HepG2 (cell line): ENCODE results near the gene CALCR. TPM values are rescaled to one million over a fixed set of nuclear protein-coding genes. Genes with fewer than 3 reads are reported as not detected.

Experiments
- ATAC-seq: fragments of 200-7000 bp; cut with Tn5 transposase; 3 replicates; pipeline ENCODE4 v1.9.1; 2020; ENCODE audit warnings: mild to moderate bottlenecking, moderate library complexity
- BruUV-seq: library from RNA; stranded (reverse); fragments of 400-500 nt; replicated peaks from 2 replicates; lab custom pipeline; 2021; lab: Mats Ljungman, UMichigan
- CTCF ChIA-PET: fragments of 300-600 bp; formaldehyde crosslinking; extraction: SDS; loops from one replicate; lab custom pipeline; 2021; ENCODE audit warnings: low total read pairs, inconsistent platforms, low intra/inter-chr PET ratio; lab: Yijun Ruan, JAX
- POLR2A ChIA-PET: fragments of 350-600 bp; sonication (Branson Sonifier 250); formaldehyde crosslinking; loops from one replicate; lab custom pipeline; 2020; ENCODE audit warnings: antibody characterized with exemption, inconsistent platforms; lab: Yijun Ruan, JAX
- DNase-seq: peaks from one replicate; pipeline ENCODE4 v3.0.0-alpha.2; 2015; ENCODE audit warnings: low spot score
- FAIRE-seq: peaks from 3 replicates; lab custom pipeline; 2011; peaks lifted over from hg19 to GRCh38; lab: Jason Lieb, UNC
- H2AFZ ChIP-seq: one replicate; pipeline ENCODE4 v1.6.1; 2011; ENCODE audit warnings: low read length, inconsistent platforms
- H3K27ac ChIP-seq: fragments of 300-600 bp; 3 replicates; pipeline ENCODE4 v1.8.0; 2011; ENCODE audit warnings: mixed run types, mild to moderate bottlenecking, mixed read lengths, low read length, inconsistent platforms; ENCODE audit not compliant: insufficient read depth; ENCODE audit errors: extremely low read length
- H3K27me3 ChIP-seq, 2 experiments: fragments of 200-600 bp in 1 of 2; 2 replicates in 1 of 2; 3 replicates in 1 of 2; pipeline versions ENCODE4 v1.6.0 to v1.8.0; 2011; ENCODE audit warnings: low read length in 2 of 2, mild to moderate bottlenecking in 2 of 2, moderate library complexity in 2 of 2, inconsistent platforms in 1 of 2; ENCODE audit not compliant: insufficient read depth in 2 of 2, control insufficient read depth in 1 of 2
- H3K36me3 ChIP-seq, 2 experiments: fragments of 200-600 bp in 1 of 2; replicated peaks in 1 of 2; 2 replicates in 1 of 2; 3 replicates in 1 of 2; pipeline versions ENCODE4 v1.5.1 to v1.8.0; 2011; ENCODE audit warnings: low read length in 2 of 2, inconsistent platforms in 1 of 2; ENCODE audit not compliant: insufficient read depth in 2 of 2, control insufficient read depth in 1 of 2
- H3K4me1 ChIP-seq: 2 replicates; pipeline ENCODE4 v1.5.1; 2012; ENCODE audit warnings: low read length, inconsistent platforms; ENCODE audit not compliant: insufficient read depth
- H3K4me2 ChIP-seq: 2 replicates; pipeline ENCODE4 v1.6.0; 2011; ENCODE audit warnings: low read depth, low read length, inconsistent platforms
- H3K4me3 ChIP-seq, 3 experiments: fragments of 200-600 bp in 1 of 3; sonication (generic), shearing (Covaris generic) in 1 of 3; replicated peaks in 1 of 3; 2 replicates each; pipeline ENCODE4 v1.5.1; 2011 to 2016; ENCODE audit warnings: low read length in 3 of 3, inconsistent platforms in 2 of 3, low read depth in 2 of 3, mild to moderate bottlenecking in 2 of 3, control low read depth in 1 of 3, mixed read lengths in 1 of 3; ENCODE audit not compliant: insufficient read depth in 1 of 3
- H3K79me2 ChIP-seq: one replicate; pipeline ENCODE4 v1.6.1; 2011; ENCODE audit warnings: low read length, inconsistent platforms; ENCODE audit not compliant: insufficient read depth
- H3K9ac ChIP-seq: 2 replicates; pipeline ENCODE4 v1.6.0; 2011; ENCODE audit warnings: mild to moderate bottlenecking, low read depth, low read length, inconsistent platforms; ENCODE audit not compliant: insufficient read depth
- H3K9me3 ChIP-seq: 2 replicates; pipeline ENCODE4 v1.5.1; 2012; ENCODE audit warnings: mild to moderate bottlenecking, low read length
- H4K20me1 ChIP-seq: 2 replicates; pipeline ENCODE4 v1.6.0; 2011; ENCODE audit warnings: inconsistent platforms, mild to moderate bottlenecking, low read length, moderate library complexity; ENCODE audit not compliant: insufficient read depth
- ARHGAP35 ChIP-seq: sonication (generic); formaldehyde crosslinking; IDR thresholded peaks from 2 replicates; pipeline ENCODE4 v1.9.0; 2022; ENCODE audit warnings: mild to moderate bottlenecking, inconsistent platforms, moderate library complexity, missing genetic modification reagents, borderline replicate concordance
- EEA1 ChIP-seq: sonication (generic); formaldehyde crosslinking; IDR thresholded peaks from 2 replicates; pipeline ENCODE4 v1.5.1; 2020; ENCODE audit warnings: mild to moderate bottlenecking, missing genetic modification reagents, borderline replicate concordance
- FOSL1 ChIP-seq: sonication (generic); formaldehyde crosslinking; IDR thresholded peaks from 2 replicates; pipeline ENCODE4 v1.9.0; 2021; ENCODE audit warnings: missing genetic modification reagents, borderline replicate concordance
- GTF3A ChIP-seq: sonication (generic); formaldehyde crosslinking; conservative IDR thresholded peaks from 2 replicates; pipeline ENCODE4 v1.4.0; 2020; ENCODE audit warnings: mild to moderate bottlenecking, missing genetic modification reagents
- NCOA2 ChIP-seq: sonication (generic); formaldehyde crosslinking; IDR thresholded peaks from 2 replicates; pipeline ENCODE4 v1.8.0; 2022; ENCODE audit warnings: inconsistent platforms
- SMAD3 ChIP-seq: sonication (generic); formaldehyde crosslinking; IDR thresholded peaks from 2 replicates; pipeline ENCODE4 v1.4.0; 2020; ENCODE audit warnings: missing genetic modification reagents
- SPEN ChIP-seq: sonication (generic); formaldehyde crosslinking; IDR thresholded peaks from 2 replicates; pipeline ENCODE4 v1.5.1; 2020; ENCODE audit warnings: low read depth, mild to moderate bottlenecking, missing genetic modification reagents
- SSRP1 ChIP-seq: IDR thresholded peaks from 2 replicates; pipeline ENCODE4 v1.6.1; 2016; ENCODE audit warnings: control low read depth
- ZBTB7A ChIP-seq: sonication (generic); formaldehyde crosslinking; IDR thresholded peaks from 2 replicates; pipeline ENCODE4 v1.8.0; 2022; ENCODE audit warnings: mild to moderate bottlenecking, missing genetic modification reagents
- ZNF331 ChIP-seq: sonication (generic); formaldehyde crosslinking; IDR thresholded peaks from 2 replicates; pipeline ENCODE4 v1.4.0; 2020; ENCODE audit warnings: missing genetic modification reagents
- ZNF530 ChIP-seq: sonication (generic); formaldehyde crosslinking; IDR thresholded peaks from 2 replicates; pipeline ENCODE4 v1.5.0; 2020; ENCODE audit warnings: low read depth, mild to moderate bottlenecking, missing genetic modification reagents
- WGBS: methylation state at CpG from one replicate; pipeline ENCODE4 v1.1.6; 2017; ENCODE audit warnings: low lambda C conversion rate; 5-methylcytosine and 5-hydroxymethylcytosine counted together
- in situ Hi-C: cut with HindIII; loops from 2 replicates; pipeline ENCODE4 v1.10.0; 2017; ENCODE audit warnings: low pct_unique_long_range_greater_than_20kb; ENCODE audit not compliant: extremely low pct_ligation_motif_present
- intact Hi-C: fragments of 100-400 bp; cut with micrococcal nuclease; formaldehyde crosslinking; loops from one replicate; pipeline ENCODE4 v1.10.0; 2022; ENCODE audit not compliant: unreplicated experiment
- polyA plus RNA-seq, 8 experiments: library from polyadenylated mRNA; depleted of rRNA in 3 of 8; stranded (reverse) in 7 of 8; unstranded in 1 of 8; fragments of >200 nt; fragmentation: Illumina TruSeq in 4 of 8; extraction: Trizol in 4 of 8; gene quantifications; 2 replicates each; pipeline versions ENCODE4 v1.2.1 to v1.2.3, GENCODE V29; 2011 to 2016; ENCODE audit warnings: low read depth in 4 of 8, missing spikeins in 1 of 8, mixed read lengths in 1 of 8; ENCODE audit not compliant: insufficient read depth in 1 of 8
- total RNA-seq, 5 experiments: library from RNA; depleted of rRNA; stranded (reverse); fragments of >200 nt; fragmentation: Illumina TruSeq; extraction: Trizol; gene quantifications; 2 replicates each; pipeline ENCODE4 v1.2.3, GENCODE V29; 2016; ENCODE audit warnings: low read depth in 1 of 5
- TF ChIP-seq, protein P1 (sequence below): IDR thresholded peaks from 2 replicates; pipeline ENCODE4 v1.6.1; 2016; ENCODE audit warnings: low read depth, missing genetic modification reagents, missing compliant biosample characterization
- TF ChIP-seq, protein P2 (sequence below): sonication (generic); formaldehyde crosslinking; IDR thresholded peaks from 2 replicates; pipeline ENCODE4 v1.5.0; 2020; ENCODE audit warnings: missing genetic modification reagents

The CALCR gene
- total and polyA plus RNA-seq, 2 of the 13 experiments (the other 11 are each of a cell fraction or from before 2014, with no cell fraction given) = not detected

DNA sequence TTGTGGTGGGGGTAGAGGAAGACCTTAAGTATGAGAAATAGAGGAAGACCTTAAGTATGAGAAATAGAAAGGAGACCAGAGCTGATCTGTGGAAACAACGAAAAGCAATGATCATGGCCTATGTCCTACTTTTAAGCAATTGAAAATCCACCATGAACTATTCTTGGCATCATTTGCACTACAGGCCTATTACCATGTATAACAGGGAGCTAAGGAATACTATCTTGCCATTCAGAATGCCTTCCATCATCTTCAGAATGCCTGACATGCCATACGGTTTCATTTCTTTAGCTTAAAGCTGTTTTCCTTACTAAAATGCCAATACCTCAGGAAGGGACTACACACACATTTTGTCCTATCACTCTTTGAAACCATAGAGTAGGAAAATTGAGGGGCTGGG, 127.0 kb downstream of the CALCR start:
- no peak for FAIRE-seq
- intact Hi-C loops = no loop called here

More for the DNA sequence above, 127.0 kb downstream of the CALCR start:
- Histone ChIP-seq H3K4me2 (no peak overlapping the region), H3K9ac (no peak overlapping the region), H3K4me1 (no peaks in the 10 kb centered on the region), H2AFZ (no peak overlapping the region), H3K27ac (no peak overlapping the region), H3K9me3 (no peaks in the 10 kb centered on the region), H3K79me2 (no peaks in the 10 kb centered on the region), H4K20me1 (no peaks in the 10 kb centered on the region), H3K27me3 (no peaks in the 10 kb centered on the region), H3K4me3 (no peak overlapping the region), H3K36me3 (no peaks in the 10 kb centered on the region)
- no TSS peak for BruUV-seq
- no peak for ATAC-seq
- WGBS = 0% methylated on average over 2 of the region's 2 CpGs
- no peak for TF ChIP-seq SSRP1 (CRISPR knock-in tag)
- TF ChIP-seq ZNF530 = no peak
- no peak for TF ChIP-seq SPEN (CRISPR knock-in tag)
- TF ChIP-seq, protein P1, sequence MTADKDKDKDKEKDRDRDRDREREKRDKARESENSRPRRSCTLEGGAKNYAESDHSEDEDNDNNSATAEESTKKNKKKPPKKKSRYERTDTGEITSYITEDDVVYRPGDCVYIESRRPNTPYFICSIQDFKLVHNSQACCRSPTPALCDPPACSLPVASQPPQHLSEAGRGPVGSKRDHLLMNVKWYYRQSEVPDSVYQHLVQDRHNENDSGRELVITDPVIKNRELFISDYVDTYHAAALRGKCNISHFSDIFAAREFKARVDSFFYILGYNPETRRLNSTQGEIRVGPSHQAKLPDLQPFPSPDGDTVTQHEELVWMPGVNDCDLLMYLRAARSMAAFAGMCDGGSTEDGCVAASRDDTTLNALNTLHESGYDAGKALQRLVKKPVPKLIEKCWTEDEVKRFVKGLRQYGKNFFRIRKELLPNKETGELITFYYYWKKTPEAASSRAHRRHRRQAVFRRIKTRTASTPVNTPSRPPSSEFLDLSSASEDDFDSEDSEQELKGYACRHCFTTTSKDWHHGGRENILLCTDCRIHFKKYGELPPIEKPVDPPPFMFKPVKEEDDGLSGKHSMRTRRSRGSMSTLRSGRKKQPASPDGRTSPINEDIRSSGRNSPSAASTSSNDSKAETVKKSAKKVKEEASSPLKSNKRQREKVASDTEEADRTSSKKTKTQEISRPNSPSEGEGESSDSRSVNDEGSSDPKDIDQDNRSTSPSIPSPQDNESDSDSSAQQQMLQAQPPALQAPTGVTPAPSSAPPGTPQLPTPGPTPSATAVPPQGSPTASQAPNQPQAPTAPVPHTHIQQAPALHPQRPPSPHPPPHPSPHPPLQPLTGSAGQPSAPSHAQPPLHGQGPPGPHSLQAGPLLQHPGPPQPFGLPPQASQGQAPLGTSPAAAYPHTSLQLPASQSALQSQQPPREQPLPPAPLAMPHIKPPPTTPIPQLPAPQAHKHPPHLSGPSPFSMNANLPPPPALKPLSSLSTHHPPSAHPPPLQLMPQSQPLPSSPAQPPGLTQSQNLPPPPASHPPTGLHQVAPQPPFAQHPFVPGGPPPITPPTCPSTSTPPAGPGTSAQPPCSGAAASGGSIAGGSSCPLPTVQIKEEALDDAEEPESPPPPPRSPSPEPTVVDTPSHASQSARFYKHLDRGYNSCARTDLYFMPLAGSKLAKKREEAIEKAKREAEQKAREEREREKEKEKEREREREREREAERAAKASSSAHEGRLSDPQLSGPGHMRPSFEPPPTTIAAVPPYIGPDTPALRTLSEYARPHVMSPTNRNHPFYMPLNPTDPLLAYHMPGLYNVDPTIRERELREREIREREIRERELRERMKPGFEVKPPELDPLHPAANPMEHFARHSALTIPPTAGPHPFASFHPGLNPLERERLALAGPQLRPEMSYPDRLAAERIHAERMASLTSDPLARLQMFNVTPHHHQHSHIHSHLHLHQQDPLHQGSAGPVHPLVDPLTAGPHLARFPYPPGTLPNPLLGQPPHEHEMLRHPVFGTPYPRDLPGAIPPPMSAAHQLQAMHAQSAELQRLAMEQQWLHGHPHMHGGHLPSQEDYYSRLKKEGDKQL (CRISPR knock-in tag) = no peak
- no peak for TF ChIP-seq ZNF331 (CRISPR knock-in tag)
- no peak for TF ChIP-seq NCOA2 (CRISPR knock-in tag)
- TF ChIP-seq ARHGAP35 (CRISPR knock-in tag) = no peak
- no peak for TF ChIP-seq SMAD3 (CRISPR knock-in tag)
- TF ChIP-seq GTF3A (CRISPR knock-in tag) = no peak
- no peak for TF ChIP-seq EEA1
- no peak for TF ChIP-seq ZBTB7A (CRISPR knock-in tag)
- no peak for TF ChIP-seq FOSL1 (CRISPR knock-in tag)
- TF ChIP-seq, protein P2, sequence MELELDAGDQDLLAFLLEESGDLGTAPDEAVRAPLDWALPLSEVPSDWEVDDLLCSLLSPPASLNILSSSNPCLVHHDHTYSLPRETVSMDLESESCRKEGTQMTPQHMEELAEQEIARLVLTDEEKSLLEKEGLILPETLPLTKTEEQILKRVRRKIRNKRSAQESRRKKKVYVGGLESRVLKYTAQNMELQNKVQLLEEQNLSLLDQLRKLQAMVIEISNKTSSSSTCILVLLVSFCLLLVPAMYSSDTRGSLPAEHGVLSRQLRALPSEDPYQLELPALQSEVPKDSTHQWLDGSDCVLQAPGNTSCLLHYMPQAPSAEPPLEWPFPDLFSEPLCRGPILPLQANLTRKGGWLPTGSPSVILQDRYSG (CRISPR knock-in tag) = no peak
- no peak for DNase-seq
- POLR2A ChIA-PET = no interaction called here
- CTCF ChIA-PET = no interaction called here
- in situ Hi-C loops = no loop called here
